Glomerular endothelial cell (primary cell): Measurements from ENCODE around the gene FZD10. TPM values are rescaled to one million over a fixed set of nuclear protein-coding genes. Genes with fewer than 3 reads are reported as not detected.

Source experiments
- DNase-seq: peaks from one replicate; pipeline ENCODE4 v3.0.0-alpha.2; 2011; ENCODE audit warnings: low read depth, low spot score; ENCODE audit errors: extremely low read depth
- total RNA-seq: library from RNA; depleted of rRNA; stranded (reverse); fragments of >200 nt; gene quantifications from 2 replicates; pipeline ENCODE4 v1.2.3, GENCODE V29; 2015

Gene FZD10
- total RNA-seq, 1 donor from 2014 or later, result not detected

DNA sequence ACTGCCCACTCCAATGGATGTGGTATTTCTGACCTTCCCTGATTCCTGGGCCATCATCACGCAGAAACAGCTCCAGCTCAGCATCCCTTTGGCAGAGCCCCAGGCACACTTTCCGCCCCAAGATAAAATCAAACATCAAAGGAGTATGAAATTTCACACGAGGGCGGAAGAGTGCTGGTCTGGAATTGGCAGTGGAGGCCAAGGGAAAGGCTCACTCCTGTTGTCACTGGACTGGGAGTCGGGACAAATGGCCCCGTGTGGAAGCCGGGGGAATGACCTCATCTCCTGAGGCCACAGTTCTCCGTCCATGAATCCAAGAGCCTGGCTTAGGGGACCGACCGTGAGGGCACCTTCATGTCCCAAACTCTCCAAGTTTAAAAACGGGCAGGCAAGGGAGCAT is 40.9 kb downstream of the FZD10 start:
- no peak for DNase-seq

DNA sequence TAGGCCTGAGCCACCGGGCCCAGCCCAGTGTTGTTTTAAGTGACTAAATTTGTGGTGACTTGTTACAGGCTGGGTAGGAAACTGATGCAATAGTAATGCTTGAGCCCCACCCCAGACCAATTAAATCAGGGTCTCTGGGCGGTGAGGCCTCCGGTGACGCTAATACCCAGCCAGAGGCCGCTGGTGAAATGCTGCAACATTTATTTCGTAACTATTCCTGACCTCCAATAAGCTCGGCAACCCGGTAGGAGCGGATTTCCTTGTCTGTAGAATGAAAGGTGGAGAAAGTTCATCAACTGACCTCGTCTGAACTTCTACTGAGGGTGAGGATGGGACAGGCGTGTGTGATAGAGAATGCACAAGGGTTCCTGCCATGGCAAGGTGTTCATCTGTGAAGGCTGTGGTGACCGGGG is 42.3 kb downstream of the FZD10 start:
- no peak for DNase-seq

DNA sequence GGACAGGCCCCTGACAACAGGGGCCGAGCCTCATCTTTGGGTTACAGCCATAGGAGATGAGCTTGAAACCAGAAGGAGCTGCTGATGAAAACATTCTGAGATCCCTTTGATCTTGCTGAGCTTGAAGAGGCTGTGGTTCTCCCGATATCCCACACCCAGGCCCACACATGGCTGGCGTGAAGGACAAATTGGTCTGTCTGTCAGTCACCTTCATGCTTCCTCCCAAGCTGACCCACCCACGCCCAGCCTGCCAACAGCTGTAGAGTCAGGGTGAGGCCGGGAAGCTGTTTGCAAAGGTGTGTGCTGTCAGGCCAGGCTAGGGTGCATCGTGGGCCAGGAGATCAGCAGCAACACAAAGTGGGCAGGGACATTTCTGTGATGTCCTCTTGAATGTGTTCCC is 43.2 kb downstream of the FZD10 start:
- no peak for DNase-seq

DNA sequence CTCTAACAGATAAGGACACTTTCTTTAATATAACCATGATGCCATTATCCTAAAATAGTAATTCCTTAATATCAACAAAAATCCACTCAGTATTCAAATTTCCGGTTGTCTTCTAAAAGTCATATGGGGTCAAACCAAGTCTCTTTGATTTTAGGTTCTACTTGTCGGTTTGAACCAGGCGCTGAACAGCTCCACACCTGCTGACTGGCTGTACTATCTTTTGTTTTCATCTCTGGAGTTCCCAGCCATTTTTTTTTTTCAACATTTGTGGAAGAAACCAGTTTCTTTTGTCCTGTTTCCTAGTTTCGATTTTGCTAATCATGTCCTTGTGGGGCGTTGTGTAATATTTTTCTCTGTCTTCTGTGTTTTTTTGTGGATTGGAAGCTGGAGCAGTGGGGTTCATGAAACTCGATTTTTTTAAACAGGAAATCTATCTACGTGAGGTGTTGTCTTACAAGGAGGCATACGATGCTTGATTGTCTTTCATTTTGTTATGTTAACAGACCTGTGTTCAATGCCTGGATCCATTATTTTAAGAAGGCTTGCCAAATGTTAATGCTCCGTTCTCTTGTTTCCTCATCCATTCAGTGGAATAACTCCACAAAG is 50.2 kb downstream of the FZD10 start:
- no peak for DNase-seq

DNA sequence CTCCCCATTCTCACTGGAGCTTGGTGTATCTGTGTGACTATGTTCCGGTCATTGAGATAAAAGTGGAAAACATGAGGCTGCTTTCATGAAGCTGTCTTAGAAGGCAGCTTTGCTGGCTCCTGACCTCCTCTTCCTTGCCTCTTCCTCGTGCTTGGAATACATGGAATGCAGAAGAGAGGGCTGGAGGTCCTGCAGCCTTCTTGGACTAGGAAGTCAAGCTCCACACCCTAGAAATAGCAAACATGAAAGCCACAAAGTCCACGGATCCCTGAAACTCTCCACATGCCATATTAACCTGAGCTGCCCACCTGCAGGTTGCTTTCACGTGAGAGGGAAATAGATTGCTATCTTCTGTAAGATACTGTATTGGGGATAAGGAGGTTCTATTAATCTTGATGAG is 51.0 kb downstream of the FZD10 start:
- no peak for DNase-seq

DNA sequence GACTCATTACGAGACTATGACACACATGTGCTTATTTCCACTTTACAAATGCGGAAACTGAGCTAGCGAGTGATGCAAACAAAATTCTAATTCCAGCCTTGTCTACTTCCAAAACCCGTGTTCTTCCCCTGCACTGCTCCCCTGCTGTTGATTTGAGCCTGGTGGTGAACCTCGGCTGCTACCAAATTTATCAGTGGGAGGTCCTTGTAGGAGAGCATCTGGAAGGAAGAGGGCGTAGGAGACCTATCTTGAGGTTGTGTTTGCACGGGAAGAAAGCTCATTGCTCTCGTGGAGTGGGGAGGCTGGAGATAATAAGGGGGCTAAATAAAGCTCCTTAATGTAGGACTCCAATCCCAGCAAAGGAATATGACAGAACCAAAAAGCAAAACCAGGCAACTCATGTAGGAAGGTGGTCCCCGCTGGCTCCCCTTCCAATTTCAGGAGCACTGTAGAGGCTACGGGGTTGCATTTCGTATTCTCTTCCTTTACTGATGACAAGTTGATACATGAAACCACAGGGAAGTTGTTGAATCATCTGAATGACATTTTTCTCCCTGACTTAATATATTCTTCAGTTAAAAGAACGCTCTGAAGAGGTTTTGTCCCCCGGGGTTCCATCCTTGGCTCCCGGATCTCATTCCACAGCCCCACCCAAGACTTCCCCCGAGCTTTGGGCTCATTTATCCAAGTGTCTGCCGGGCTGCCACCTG is 52.6 kb downstream of the FZD10 start:
- no peak for DNase-seq

Other genes with a start within 250 kb of the FZD10 start
- 0.10 TPM in 1 of 2 replicates, not detected in the other for gene PIWIL1, start 175.4 kb downstream of the FZD10 start, total RNA-seq